HL-60 (cell line): ENCODE data around the gene GRIA1.

ENCODE experiments used
- CTCF ChIP-seq: IDR thresholded peaks from one replicate; pipeline ENCODE4 v1.5.1; 2011; ENCODE audit warnings: low read length, control low read depth, inconsistent platforms; ENCODE audit not compliant: insufficient read depth
- GABPA ChIP-seq: IDR thresholded peaks from 2 replicates; pipeline ENCODE4 v1.6.1; 2012; ENCODE audit warnings: low read depth
- POLR2AphosphoS5 ChIP-seq: IDR thresholded peaks from 2 replicates; pipeline ENCODE4 v1.6.1; 2012; ENCODE audit warnings: low read depth
- REST ChIP-seq: IDR thresholded peaks from 2 replicates; pipeline ENCODE4 v1.6.1; 2012; ENCODE audit warnings: low read depth; ENCODE audit not compliant: insufficient replicate concordance

DNA sequence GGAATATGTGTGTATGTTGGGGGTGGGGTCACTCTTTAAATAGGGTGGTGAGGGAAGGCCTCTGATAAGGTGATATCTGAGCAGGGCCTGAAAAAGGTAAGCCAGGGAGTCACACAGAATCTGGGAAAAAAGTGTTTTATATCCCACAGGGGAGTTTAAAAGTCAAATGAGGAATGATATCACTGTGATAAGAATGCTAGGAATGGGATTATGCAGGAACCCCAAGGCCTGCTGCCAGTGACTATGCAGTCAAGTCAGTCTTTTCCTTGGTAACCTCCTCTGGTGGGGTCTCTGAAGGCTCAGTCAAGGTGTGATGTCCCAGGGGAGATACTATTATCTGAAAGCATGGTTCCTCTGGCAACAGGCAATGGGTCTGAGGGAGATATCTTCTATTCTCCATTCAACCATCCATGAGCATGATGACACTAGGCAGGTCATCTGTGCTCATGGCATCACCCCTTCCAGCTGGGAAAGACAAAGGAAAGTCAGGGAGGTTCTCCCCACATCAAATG, 53.5 kb downstream of the GRIA1 start:
- TF ChIP-seq CTCF (no peak), POLR2AphosphoS5 (no peak), GABPA (no peak), REST (no peak)
